H9 (cell line): ENCODE results near the gene KLRC3. TPM values are rescaled to one million over a fixed set of nuclear protein-coding genes. Genes with fewer than 3 reads are reported as not detected.

Experiments used
- DNase-seq: peaks from one replicate; pipeline ENCODE4 v3.0.0-alpha.2; 2017
- H2AFZ ChIP-seq: one replicate; pipeline ENCODE4 v1.6.1; 2013; ENCODE audit warnings: mild to moderate bottlenecking, low read length, control low read depth, moderate library complexity
- H2AK5ac ChIP-seq: 2 replicates; pipeline ENCODE4 v1.6.1; 2013; ENCODE audit warnings: low read length, control low read depth, mixed read lengths; ENCODE audit not compliant: insufficient read length
- H2BK120ac ChIP-seq: one replicate; pipeline ENCODE4 v1.6.1; 2013; ENCODE audit warnings: low read depth, mild to moderate bottlenecking, low read length, control low read depth, inconsistent platforms; ENCODE audit not compliant: poor library complexity, severe bottlenecking
- H2BK12ac ChIP-seq: 2 replicates; pipeline ENCODE4 v1.6.1; 2013; ENCODE audit warnings: low read length, control low read depth, mixed read lengths, low read depth; ENCODE audit not compliant: insufficient read length
- H2BK15ac ChIP-seq: 2 replicates; pipeline ENCODE4 v1.6.1; 2013; ENCODE audit warnings: low read depth, low read length, control low read depth
- H2BK20ac ChIP-seq: one replicate; pipeline ENCODE4 v1.6.1; 2013; ENCODE audit warnings: low read depth, mild to moderate bottlenecking, low read length, control low read depth, inconsistent platforms; ENCODE audit not compliant: poor library complexity, severe bottlenecking
- H2BK5ac ChIP-seq: 2 replicates; pipeline ENCODE4 v1.6.1; 2013; ENCODE audit warnings: low read length, control low read depth, mixed read lengths; ENCODE audit not compliant: insufficient read length
- H3K14ac ChIP-seq: 2 replicates; pipeline ENCODE4 v1.6.1; 2013; ENCODE audit warnings: low read length, control low read depth; ENCODE audit not compliant: insufficient read depth
- H3K18ac ChIP-seq: 2 replicates; pipeline ENCODE4 v1.6.1; 2013; ENCODE audit warnings: low read depth, mild to moderate bottlenecking, mixed read lengths, low read length, control low read depth; ENCODE audit not compliant: insufficient read length
- H3K23ac ChIP-seq: 2 replicates; pipeline ENCODE4 v1.6.1; 2013; ENCODE audit warnings: low read length, control low read depth, mixed read lengths, low read depth; ENCODE audit not compliant: insufficient read length
- H3K23me2 ChIP-seq: 2 replicates; pipeline ENCODE4 v1.6.1; 2013; ENCODE audit warnings: low read depth, mild to moderate bottlenecking, mixed read lengths, low read length, control low read depth; ENCODE audit not compliant: insufficient read length, poor library complexity, severe bottlenecking
- H3K27ac ChIP-seq: 2 replicates; pipeline ENCODE4 v1.5.1; 2013; ENCODE audit warnings: low read length, control low read depth, mixed read lengths, low read depth; ENCODE audit not compliant: insufficient read length
- H3K27me3 ChIP-seq: 2 replicates; pipeline ENCODE4 v1.6.1; 2013; ENCODE audit warnings: low read length, control low read depth, inconsistent platforms; ENCODE audit not compliant: insufficient read depth
- H3K4ac ChIP-seq: 2 replicates; pipeline ENCODE4 v1.6.1; 2013; ENCODE audit warnings: low read depth, mild to moderate bottlenecking, control low read depth, inconsistent platforms, low read length, moderate library complexity
- H3K4me1 ChIP-seq: 2 replicates; pipeline ENCODE4 v1.6.1; 2013; ENCODE audit warnings: low read length, control low read depth, inconsistent platforms; ENCODE audit not compliant: insufficient read depth
- H3K4me2 ChIP-seq: 2 replicates; pipeline ENCODE4 v1.6.1; 2013; ENCODE audit warnings: low read length, control low read depth, mixed read lengths; ENCODE audit not compliant: insufficient read length, insufficient read depth
- H3K56ac ChIP-seq: 2 replicates; pipeline ENCODE4 v1.6.1; 2013; ENCODE audit warnings: low read depth, mild to moderate bottlenecking, mixed read lengths, low read length, control low read depth; ENCODE audit not compliant: insufficient read length
- H3K79me1 ChIP-seq: 2 replicates; pipeline ENCODE4 v1.6.1; 2013; ENCODE audit warnings: low read depth, mild to moderate bottlenecking, moderate library complexity, low read length, control low read depth, inconsistent platforms; ENCODE audit not compliant: insufficient read depth, poor library complexity, severe bottlenecking
- H3K79me2 ChIP-seq: 2 replicates; pipeline ENCODE4 v1.6.1; 2013; ENCODE audit warnings: low read length, control low read depth, inconsistent platforms; ENCODE audit not compliant: insufficient read depth
- H3K9ac ChIP-seq: 2 replicates; pipeline ENCODE4 v1.6.1; 2013; ENCODE audit warnings: low read length, control low read depth, mixed read lengths; ENCODE audit not compliant: insufficient read length; ENCODE audit errors: extremely low read depth
- H3K9me3 ChIP-seq: one replicate; pipeline ENCODE4 v1.6.1; 2013; ENCODE audit warnings: low read depth, low read length, inconsistent platforms; ENCODE audit not compliant: control insufficient read depth
- H3T11ph ChIP-seq: one replicate; pipeline ENCODE4 v1.6.1; 2013; ENCODE audit warnings: mild to moderate bottlenecking, low read length, control low read depth, inconsistent platforms
- H4K20me1 ChIP-seq: one replicate; pipeline ENCODE4 v1.6.1; 2013; ENCODE audit not compliant: control insufficient read depth, insufficient read length, insufficient read depth
- H4K5ac ChIP-seq: 2 replicates; pipeline ENCODE4 v1.6.1; 2013; ENCODE audit warnings: low read depth, mild to moderate bottlenecking, mixed read lengths, low read length, control low read depth; ENCODE audit not compliant: insufficient read length
- H4K8ac ChIP-seq: replicated peaks from 2 replicates; pipeline ENCODE4 v1.6.1; 2013; ENCODE audit warnings: low read length, control low read depth, mixed read lengths, low read depth; ENCODE audit not compliant: insufficient read length
- H4K91ac ChIP-seq: 2 replicates; pipeline ENCODE4 v1.6.1; 2013; ENCODE audit warnings: low read depth, mild to moderate bottlenecking, moderate library complexity, mixed read lengths, low read length, control low read depth; ENCODE audit not compliant: insufficient read length
- H3K27ac Mint-ChIP-seq, 3 experiments: 2 replicates in 2 of 3; 3 replicates in 1 of 3; pipeline ENCODE4 v1.8.0; 2020 to 2021; ENCODE audit warnings: mixed read lengths in 3 of 3, mild to moderate bottlenecking in 1 of 3, moderate library complexity in 1 of 3
- H3K27me3 Mint-ChIP-seq: 2 replicates; pipeline ENCODE4 v1.8.0; 2021; ENCODE audit warnings: low read depth, mild to moderate bottlenecking, moderate library complexity, mixed read lengths
- H3K36me3 Mint-ChIP-seq, 3 experiments: 2 replicates in 2 of 3; 3 replicates in 1 of 3; pipeline ENCODE4 v1.8.0; 2020 to 2021; ENCODE audit warnings: low read depth in 3 of 3, mixed read lengths in 3 of 3; ENCODE audit not compliant: insufficient read depth in 1 of 3
- H3K4me1 Mint-ChIP-seq, 2 experiments: 2 replicates each; pipeline ENCODE4 v1.8.0; 2020; ENCODE audit warnings: mixed read lengths in 2 of 2
- H3K4me3 Mint-ChIP-seq, 2 experiments: 2 replicates in 1 of 2; 3 replicates in 1 of 2; pipeline ENCODE4 v1.8.0; 2020 to 2021; ENCODE audit warnings: mild to moderate bottlenecking in 2 of 2, mixed read lengths in 2 of 2, moderate library complexity in 1 of 2
- H3K9me3 Mint-ChIP-seq, 2 experiments: 2 replicates in 1 of 2; 3 replicates in 1 of 2; pipeline ENCODE4 v1.8.0; 2020; ENCODE audit warnings: mild to moderate bottlenecking in 2 of 2, mixed read lengths in 2 of 2, moderate library complexity in 1 of 2
- WGBS: extraction: QIAGEN DNeasy Blood & Tissue Kit; methylation state at CpG from one replicate; pipeline ENCODE4 v1.1.7; 2013; ENCODE audit warnings: missing lambda C conversion rate, low lambda C conversion rate, mixed read lengths; ENCODE audit not compliant: insufficient read length; ENCODE audit errors: extremely low coverage; 5-methylcytosine and 5-hydroxymethylcytosine counted together
- total RNA-seq: library from RNA; stranded (reverse); gene quantifications from 2 replicates; pipeline ENCODE4 v1.2.1, GENCODE V29; 2021
- TF ChIP-seq, protein P1 (sequence below): fragments of 200-600 bp; sonication (generic); conservative IDR thresholded peaks from 3 replicates; pipeline ENCODE4 v1.8.0; 2021; ENCODE audit warnings: antibody characterized with exemption, mild to moderate bottlenecking

KLRC3 gene
- total RNA-seq, 1 experiment from 2014 or later, result not detected

DNA sequence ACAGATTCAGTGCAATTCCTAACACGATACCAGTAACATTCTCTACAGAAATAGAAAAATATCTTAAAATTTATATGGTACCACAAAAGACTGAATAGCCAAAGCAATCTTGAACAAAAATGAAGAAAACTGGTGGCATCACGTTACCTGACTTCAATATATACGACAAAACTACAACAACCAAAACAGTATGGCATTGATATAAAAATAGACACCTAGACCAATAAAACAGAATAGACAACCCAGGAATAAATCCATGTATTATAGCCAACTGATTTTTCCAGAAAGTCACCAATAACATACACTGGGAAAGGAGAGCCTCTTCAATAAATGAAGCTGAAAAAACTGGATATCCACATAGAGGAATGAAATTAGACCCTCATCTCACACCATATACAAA is 36.2 kb downstream of the KLRC3 start:
- TF ChIP-seq, protein P1, sequence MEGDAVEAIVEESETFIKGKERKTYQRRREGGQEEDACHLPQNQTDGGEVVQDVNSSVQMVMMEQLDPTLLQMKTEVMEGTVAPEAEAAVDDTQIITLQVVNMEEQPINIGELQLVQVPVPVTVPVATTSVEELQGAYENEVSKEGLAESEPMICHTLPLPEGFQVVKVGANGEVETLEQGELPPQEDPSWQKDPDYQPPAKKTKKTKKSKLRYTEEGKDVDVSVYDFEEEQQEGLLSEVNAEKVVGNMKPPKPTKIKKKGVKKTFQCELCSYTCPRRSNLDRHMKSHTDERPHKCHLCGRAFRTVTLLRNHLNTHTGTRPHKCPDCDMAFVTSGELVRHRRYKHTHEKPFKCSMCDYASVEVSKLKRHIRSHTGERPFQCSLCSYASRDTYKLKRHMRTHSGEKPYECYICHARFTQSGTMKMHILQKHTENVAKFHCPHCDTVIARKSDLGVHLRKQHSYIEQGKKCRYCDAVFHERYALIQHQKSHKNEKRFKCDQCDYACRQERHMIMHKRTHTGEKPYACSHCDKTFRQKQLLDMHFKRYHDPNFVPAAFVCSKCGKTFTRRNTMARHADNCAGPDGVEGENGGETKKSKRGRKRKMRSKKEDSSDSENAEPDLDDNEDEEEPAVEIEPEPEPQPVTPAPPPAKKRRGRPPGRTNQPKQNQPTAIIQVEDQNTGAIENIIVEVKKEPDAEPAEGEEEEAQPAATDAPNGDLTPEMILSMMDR, result no peak

More for the DNA sequence above, 36.2 kb downstream of the KLRC3 start:
- Histone ChIP-seq H2AK5ac (no peak overlapping the region), H3K4ac (no peak overlapping the region), H2AFZ (no peak overlapping the region), H3K27ac (no peak overlapping the region), H3K4me2 (no peak overlapping the region), H3K9ac (no peak overlapping the region), H2BK15ac (no peak overlapping the region), H3K9me3 (no peaks in the 10 kb centered on the region), H3K18ac (no peak overlapping the region), H4K5ac (no peak overlapping the region), H3K27me3 (no peaks in the 10 kb centered on the region), H3K23ac (no peak overlapping the region), H3K14ac (no peak overlapping the region), H4K91ac (no peak overlapping the region), H2BK120ac (no peak overlapping the region), H2BK5ac (no peak overlapping the region), H3K56ac (no peak overlapping the region), H3T11ph (no peak overlapping the region), H3K79me2 (no peaks in the 10 kb centered on the region), H3K4me1 (no peaks in the 10 kb centered on the region), H3K79me1 (no peaks in the 10 kb centered on the region), H2BK20ac (no peak overlapping the region), H2BK12ac (no peak overlapping the region), H3K23me2 (no peaks in the 10 kb centered on the region), H4K20me1 (no peaks in the 10 kb centered on the region), H4K8ac (no peak overlapping the region)
- Mint-ChIP-seq H3K36me3 (no peaks in the 10 kb centered on the region), H3K27me3 (no peaks in the 10 kb centered on the region), H3K4me3 (no peak overlapping the region), H3K9me3 (peaks cover 1 to 4% of the 10 kb centered on the region in 2 experiments; a peak in 2 of 5 replicates), H3K4me1 (no peaks in the 10 kb centered on the region), H3K27ac (no peak overlapping the region)
- DNase-seq, result no peak
- no CpG with 5 or more reads among the region's 3 CpGs for WGBS
